PC-9 (cell line): ENCODE data around the gene NUBPL. TPM values are rescaled to one million over a fixed set of nuclear protein-coding genes. Genes with fewer than 3 reads are reported as not detected.

ENCODE experiments used
- BruUV-seq: library from RNA; stranded (reverse); fragments of 400-500 nt; replicated peaks from 2 replicates; lab custom pipeline; 2021; lab: Mats Ljungman, UMichigan
- CTCF ChIA-PET: fragments of 300-600 bp; sonication (Branson Sonifier 250); formaldehyde crosslinking; loops from one replicate; lab custom pipeline; 2022; ENCODE audit warnings: antibody characterized with exemption; lab: Charles Lee
- POLR2A ChIA-PET: fragments of 300-600 bp; sonication (Branson Sonifier 250); formaldehyde crosslinking; loops from one replicate; lab custom pipeline; 2022; ENCODE audit warnings: antibody characterized with exemption; ENCODE audit not compliant: unreplicated experiment; lab: Charles Lee
- DNase-seq, 2 experiments: peaks; one replicate each; pipeline versions ENCODE4 v3.0.0 to v3.0.0-alpha.2; 2015 to 2022; ENCODE audit warnings: mixed read lengths in 1 of 2
- H2AFZ ChIP-seq: fragments of 200-600 bp; sonication (generic); 2 replicates; pipeline ENCODE4 v1.8.1; 2017; ENCODE audit warnings: antibody characterized with exemption
- H3F3A ChIP-seq: fragments of 200-600 bp; sonication (generic); 2 replicates; pipeline ENCODE4 v1.8.1; 2017; ENCODE audit warnings: antibody characterized with exemption, mild to moderate bottlenecking, low read depth; ENCODE audit not compliant: insufficient read depth
- H3K27ac ChIP-seq: fragments of 200-600 bp; sonication (generic); 2 replicates; pipeline ENCODE4 v1.6.1; 2016; ENCODE audit warnings: mixed run types
- H3K27me3 ChIP-seq: fragments of 200-600 bp; sonication (generic); 2 replicates; pipeline ENCODE4 v1.6.1; 2016; ENCODE audit warnings: low read depth, mixed run types; ENCODE audit not compliant: insufficient read depth
- H3K36me3 ChIP-seq: fragments of 200-600 bp; sonication (generic); 2 replicates; pipeline ENCODE4 v1.6.1; 2016; ENCODE audit warnings: low read depth, mixed run types
- H3K4me1 ChIP-seq: fragments of 200-600 bp; sonication (generic); replicated peaks from 2 replicates; pipeline ENCODE4 v1.6.1; 2016; ENCODE audit warnings: mixed run types; ENCODE audit not compliant: insufficient read depth
- H3K4me2 ChIP-seq: fragments of 200-600 bp; sonication (generic); 2 replicates; pipeline ENCODE4 v1.6.1; 2017; ENCODE audit warnings: mixed run types
- H3K4me3 ChIP-seq: fragments of 200-600 bp; sonication (generic); 2 replicates; pipeline ENCODE4 v1.6.1; 2016; ENCODE audit warnings: mixed run types
- H3K79me2 ChIP-seq: fragments of 200-600 bp; sonication (generic); 2 replicates; pipeline ENCODE4 v1.6.1; 2017; ENCODE audit warnings: low read depth, mixed run types
- H3K9me2 ChIP-seq: fragments of 200-600 bp; sonication (generic); 2 replicates; pipeline ENCODE4 v1.8.1; 2017; ENCODE audit warnings: mild to moderate bottlenecking; ENCODE audit not compliant: insufficient read depth
- H3K9me3 ChIP-seq: fragments of 200-600 bp; sonication (generic); 2 replicates; pipeline ENCODE4 v1.8.1; 2016; ENCODE audit warnings: low read depth; ENCODE audit not compliant: insufficient read depth
- H4K20me1 ChIP-seq: fragments of 200-600 bp; sonication (generic); 2 replicates; pipeline ENCODE4 v1.8.1; 2017; ENCODE audit not compliant: insufficient read depth
- CTCF ChIP-seq: fragments of 200-600 bp; sonication (generic); conservative IDR thresholded peaks from 2 replicates; pipeline ENCODE4 v1.6.1; 2017; ENCODE audit warnings: mixed run types, antibody characterized with exemption, mild to moderate bottlenecking, moderate library complexity
- EZH2 ChIP-seq: fragments of 200-600 bp; sonication (generic); IDR thresholded peaks from 2 replicates; pipeline ENCODE4 v1.8.0; 2017; ENCODE audit warnings: antibody characterized with exemption, low read depth
- intact Hi-C: fragments of 100-400 bp; cut with micrococcal nuclease; formaldehyde crosslinking; loops from one replicate; pipeline ENCODE4 v1.10.0; 2022; ENCODE audit not compliant: unreplicated experiment
- total RNA-seq: library from RNA; stranded (reverse); gene quantifications from 2 replicates; pipeline ENCODE4 v1.2.3, GENCODE V29; 2021

Gene NUBPL
- total RNA-seq, 1 experiment from 2014 or later, result 14.6 TPM

DNA sequence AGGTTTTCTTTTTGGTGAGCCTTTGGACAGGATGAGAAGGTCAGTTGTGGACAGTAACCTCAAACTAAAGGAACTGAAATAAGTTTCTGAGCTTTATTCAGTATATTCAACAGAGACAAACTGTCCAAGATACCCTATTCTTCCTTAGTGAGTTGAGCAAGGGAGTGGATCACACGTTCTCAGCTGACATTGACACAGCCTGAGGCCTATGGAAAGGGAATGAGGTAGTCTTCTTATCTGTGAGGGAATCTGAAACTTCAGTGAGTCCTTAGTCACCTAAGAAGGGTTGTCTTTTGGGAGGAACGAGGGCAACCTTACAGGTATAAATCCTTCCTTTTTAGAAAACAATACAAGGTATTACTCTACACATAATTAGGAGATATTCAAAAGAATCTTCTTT lies 5.0 kb upstream of the NUBPL start:
- no peak overlapping the region for H2AFZ ChIP-seq
- H3K27me3 ChIP-seq, result no peaks in the 10 kb centered on the region
- H3K9me3 ChIP-seq, result no peaks in the 10 kb centered on the region
- H3K4me1 ChIP-seq, result no peaks in the 10 kb centered on the region
- no peaks in the 10 kb centered on the region for H3K9me2 ChIP-seq
- H3K36me3 ChIP-seq, result no peaks in the 10 kb centered on the region
- no peak overlapping the region for H3K4me3 ChIP-seq
- POLR2A ChIA-PET, result no interaction called here
- intact Hi-C loops, result no loop called here
- no peak for DNase-seq
- no peaks in the 10 kb centered on the region for H3F3A ChIP-seq
- TF ChIP-seq CTCF (no peak), EZH2 (no peak)
- no peaks in the 10 kb centered on the region for H3K79me2 ChIP-seq
- H3K27ac ChIP-seq, result no peak overlapping the region
- H4K20me1 ChIP-seq, result no peaks in the 10 kb centered on the region
- CTCF ChIA-PET, result no interaction called here
- H3K4me2 ChIP-seq, result no peak overlapping the region
- BruUV-seq, result no TSS peak

- Histone ChIP-seq H3K4me1 (no peaks in the 10 kb centered on the region), H4K20me1 (no peaks in the 10 kb centered on the region), H3K9me3 (no peaks in the 10 kb centered on the region), H3F3A (no peaks in the 10 kb centered on the region), H3K27me3 (no peaks in the 10 kb centered on the region), H3K4me2 (no peak overlapping the region), H3K4me3 (no peak overlapping the region), H2AFZ (no peak overlapping the region; the same call in 1 of the 2 replicates), H3K36me3 (no peaks in the 10 kb centered on the region), H3K27ac (no peak overlapping the region), H3K79me2 (no peaks in the 10 kb centered on the region), H3K9me2 (no peaks in the 10 kb centered on the region)
- POLR2A ChIA-PET, result no interaction called here
- BruUV-seq, result no TSS peak
- intact Hi-C loops, result no loop called here
- CTCF ChIA-PET, result no interaction called here
- no peak for TF ChIP-seq CTCF
- no peak for TF ChIP-seq EZH2
- DNase-seq, result no peak
Observed at GRCh38 chr14:31559939-31560338, 1.3 kb upstream of the NUBPL start.

- ChIA-PET CTCF (interaction anchor here (0.6 kb wide), 1 partner anchor 838 kb away, joined by 3 read pairs; no protein-coding TSS in a partner anchor), POLR2A (interaction anchor here (0.6 to 0.7 kb wide), 2 partner anchors 68 to 728 kb away, joined by 4 read pairs; no protein-coding TSS in a partner anchor)
- Histone ChIP-seq H4K20me1 (no peaks in the 10 kb centered on the region), H3K27ac (0 out of 2 replicates have a peak overlapping the region, but pooled peaks have one; percentile 19), H2AFZ (peak overlapping the region; percentile 98), H3K36me3 (no peaks in the 10 kb centered on the region), H3K79me2 (no peaks in the 10 kb centered on the region), H3K4me2 (peak overlapping the region; percentile 82), H3K9me2 (no peaks in the 10 kb centered on the region), H3K4me3 (peak overlapping the region; percentile 73), H3F3A (no peaks in the 10 kb centered on the region), H3K9me3 (no peaks in the 10 kb centered on the region), H3K4me1 (no peaks in the 10 kb centered on the region), H3K27me3 (no peaks in the 10 kb centered on the region)
- no TSS peak for BruUV-seq
- no peak for DNase-seq
- intact Hi-C loops, result no loop called here
- TF ChIP-seq CTCF, result no peak
- TF ChIP-seq EZH2, result no peak
Observed at GRCh38 chr14:31560759-31561154, 447 bp upstream of the NUBPL start.
